MG63 (cell line): ENCODE data around the gene KIAA1755. TPM values are rescaled to one million over a fixed set of nuclear protein-coding genes. Genes with fewer than 3 reads are reported as not detected.
"Not testable (repeated sequence)": the region's sequence is repeated elsewhere in the genome, so short reads cannot be mapped to it uniquely, and the experiment has no call there.

Experiments
- DNase-seq: peaks from one replicate; pipeline ENCODE4 v3.0.0-alpha.2; 2020
- H3K27me3 ChIP-seq: fragments of 250-450 bp; sonication (Bioruptor Pico); 2 replicates; pipeline ENCODE4 v1.5.1; 2020; ENCODE audit warnings: mild to moderate bottlenecking, moderate library complexity
- H3K36me3 ChIP-seq: fragments of 250-450 bp; sonication (Bioruptor Pico); 2 replicates; pipeline ENCODE4 v1.5.1; 2020; ENCODE audit warnings: mild to moderate bottlenecking, moderate library complexity
- H3K4me3 ChIP-seq: fragments of 250-450 bp; sonication (Bioruptor Pico); 2 replicates; pipeline ENCODE4 v1.5.1; 2020; ENCODE audit warnings: mild to moderate bottlenecking, moderate library complexity
- H3K9me3 ChIP-seq: fragments of 250-450 bp; sonication (Bioruptor Pico); 2 replicates; pipeline ENCODE4 v1.5.1; 2020; ENCODE audit warnings: mild to moderate bottlenecking, moderate library complexity
- total RNA-seq: library from RNA; depleted of rRNA; stranded (reverse); fragments of >200 nt; shearing (Covaris generic); gene quantifications from 2 replicates; pipeline ENCODE4 v1.2.3, GENCODE V29; 2014; ENCODE audit warnings: low replicate concordance

The KIAA1755 gene
- total RNA-seq, 1 experiment from 2014 or later = 1.5 TPM

- Histone ChIP-seq H3K27me3 (no peaks in the 10 kb centered on the region), H3K4me3 (no peak overlapping the region), H3K36me3 (no peaks in the 10 kb centered on the region), H3K9me3 (no peaks in the 10 kb centered on the region)
- no peak for DNase-seq
Measured at GRCh38 chr20:38294076-38294591, 33.6 kb upstream of the KIAA1755 start.

- Histone ChIP-seq H3K9me3 (no peaks in the 10 kb centered on the region), H3K4me3 (no peak overlapping the region), H3K36me3 (no peaks in the 10 kb centered on the region), H3K27me3 (no peaks in the 10 kb centered on the region)
- no peak for DNase-seq
Measured at GRCh38 chr20:38293491-38294065, 33.0 kb upstream of the KIAA1755 start.

- no peak for DNase-seq
- no peaks in the 10 kb centered on the region for H3K36me3 ChIP-seq
- no peaks in the 10 kb centered on the region for H3K27me3 ChIP-seq
- no peaks in the 10 kb centered on the region for H3K9me3 ChIP-seq
- H3K4me3 ChIP-seq = no peak overlapping the region
Measured at GRCh38 chr20:38291966-38292365, 31.4 kb upstream of the KIAA1755 start.

GRCh38 chr20:38290829-38291814, 30.6 kb upstream of the KIAA1755 start:
- Histone ChIP-seq H3K9me3 (no peaks in the 10 kb centered on the region), H3K27me3 (no peaks in the 10 kb centered on the region), H3K4me3 (no peak overlapping the region), H3K36me3 (no peaks in the 10 kb centered on the region)
- peak; percentile 39 for DNase-seq

- peaks cover 12% of the 10 kb centered on the region for H3K9me3 ChIP-seq
- H3K36me3 ChIP-seq = no peaks in the 10 kb centered on the region
- no peak overlapping the region for H3K4me3 ChIP-seq
- H3K27me3 ChIP-seq = no peaks in the 10 kb centered on the region
- DNase-seq = no peak
Measured at GRCh38 chr20:38286586-38287531, 26.3 kb upstream of the KIAA1755 start.

GRCh38 chr20:38284893-38285444, 24.4 kb upstream of the KIAA1755 start:
- Histone ChIP-seq H3K36me3 (no peaks in the 10 kb centered on the region), H3K27me3 (no peaks in the 10 kb centered on the region), H3K4me3 (no peak overlapping the region), H3K9me3 (peaks cover 27% of the 10 kb centered on the region)
- DNase-seq = no peak

- H3K36me3 ChIP-seq, H3K27me3 ChIP-seq, H3K4me3 ChIP-seq, DNase-seq: not testable (repeated sequence)
- peaks cover 27% of the 10 kb centered on the region for H3K9me3 ChIP-seq
Measured at GRCh38 chr20:38284066-38284650, 23.6 kb upstream of the KIAA1755 start.

- DNase-seq = no peak
- Histone ChIP-seq H3K27me3 (no peaks in the 10 kb centered on the region), H3K4me3 (no peak overlapping the region), H3K36me3 (no peaks in the 10 kb centered on the region), H3K9me3 (peaks cover 27% of the 10 kb centered on the region)
Measured at GRCh38 chr20:38283236-38283635, 22.7 kb upstream of the KIAA1755 start.

GRCh38 chr20:38281176-38281915, 20.8 kb upstream of the KIAA1755 start:
- peaks cover 27% of the 10 kb centered on the region for H3K9me3 ChIP-seq
- H3K4me3 ChIP-seq, H3K27me3 ChIP-seq, H3K36me3 ChIP-seq, DNase-seq: not testable (repeated sequence)

GRCh38 chr20:38278763-38279162, 18.2 kb upstream of the KIAA1755 start:
- H3K36me3 ChIP-seq = no peaks in the 10 kb centered on the region
- H3K27me3 ChIP-seq = no peaks in the 10 kb centered on the region
- DNase-seq = no peak
- H3K4me3 ChIP-seq = no peak overlapping the region
- peaks cover 36% of the 10 kb centered on the region for H3K9me3 ChIP-seq

GRCh38 chr20:38278131-38278530, 17.6 kb upstream of the KIAA1755 start:
- H3K9me3 ChIP-seq = peaks cover 36% of the 10 kb centered on the region
- H3K36me3 ChIP-seq = no peaks in the 10 kb centered on the region
- DNase-seq = no peak
- no peak overlapping the region for H3K4me3 ChIP-seq
- no peaks in the 10 kb centered on the region for H3K27me3 ChIP-seq

GRCh38 chr20:38277691-38278090, 17.2 kb upstream of the KIAA1755 start:
- Histone ChIP-seq H3K36me3 (no peaks in the 10 kb centered on the region), H3K4me3 (no peak overlapping the region), H3K9me3 (peaks cover 34% of the 10 kb centered on the region), H3K27me3 (no peaks in the 10 kb centered on the region)
- DNase-seq = no peak

- H3K9me3 ChIP-seq = peaks cover 35% of the 10 kb centered on the region
- H3K4me3 ChIP-seq = no peak overlapping the region
- no peak for DNase-seq
- H3K36me3 ChIP-seq = no peaks in the 10 kb centered on the region
- H3K27me3 ChIP-seq = no peaks in the 10 kb centered on the region
Measured at GRCh38 chr20:38277285-38277684, 16.8 kb upstream of the KIAA1755 start.

GRCh38 chr20:38275815-38276550, 15.4 kb upstream of the KIAA1755 start:
- Histone ChIP-seq H3K27me3 (no peaks in the 10 kb centered on the region), H3K36me3 (no peaks in the 10 kb centered on the region), H3K4me3 (no peak overlapping the region), H3K9me3 (peaks cover 33% of the 10 kb centered on the region)
- peak; percentile 85 for DNase-seq

- H3K36me3 ChIP-seq = no peaks in the 10 kb centered on the region
- H3K27me3 ChIP-seq = no peaks in the 10 kb centered on the region
- no peak overlapping the region for H3K4me3 ChIP-seq
- DNase-seq = peak; percentile 78
- H3K9me3 ChIP-seq = peaks cover 33% of the 10 kb centered on the region
Measured at GRCh38 chr20:38272961-38273360, 12.4 kb upstream of the KIAA1755 start.
